NCI-H1930 (cell line): ENCODE measurements around the gene GTF2A1L.
"Not testable (repeated sequence)": the region's sequence is repeated elsewhere in the genome, so short reads cannot be mapped to it uniquely, and the experiment has no call there.

Experiments used
- DNase-seq, 2 experiments: peaks; one replicate each; lab custom pipeline; 2025; lab: John Stamatoyannopoulos, UW

Gene GTF2A1L

GRCh38 chr2:48607307-48608014 lies 10.2 kb upstream of the GTF2A1L start:
- DNase-seq = no peak

DNA sequence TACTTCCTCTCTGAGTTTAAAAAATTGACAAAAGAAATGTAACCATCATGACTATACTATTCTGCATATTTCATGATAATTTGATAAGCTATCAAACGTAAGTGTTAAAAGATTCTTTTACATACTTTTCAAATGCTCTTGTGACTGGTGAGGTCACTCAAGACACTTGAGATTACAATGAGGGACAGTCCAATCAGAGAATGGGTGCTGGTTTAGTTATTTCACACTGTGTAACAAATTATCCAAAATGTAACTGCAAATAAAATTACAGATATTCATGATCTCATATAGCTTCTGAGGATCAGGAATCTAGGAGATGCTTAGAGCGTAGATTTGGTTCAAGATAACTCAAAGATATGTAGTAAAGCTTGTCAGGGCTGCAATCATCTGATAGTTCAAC lies 4.4 kb upstream of the GTF2A1L start:
- DNase-seq = no peak

GRCh38 chr2:48614581-48614980 lies 3.1 kb upstream of the GTF2A1L start:
- DNase-seq = not testable (repeated sequence)

- DNase-seq = no peak
These were observed 1.9 kb downstream of the GTF2A1L start for GRCh38 chr2:48619526-48619925.

DNA sequence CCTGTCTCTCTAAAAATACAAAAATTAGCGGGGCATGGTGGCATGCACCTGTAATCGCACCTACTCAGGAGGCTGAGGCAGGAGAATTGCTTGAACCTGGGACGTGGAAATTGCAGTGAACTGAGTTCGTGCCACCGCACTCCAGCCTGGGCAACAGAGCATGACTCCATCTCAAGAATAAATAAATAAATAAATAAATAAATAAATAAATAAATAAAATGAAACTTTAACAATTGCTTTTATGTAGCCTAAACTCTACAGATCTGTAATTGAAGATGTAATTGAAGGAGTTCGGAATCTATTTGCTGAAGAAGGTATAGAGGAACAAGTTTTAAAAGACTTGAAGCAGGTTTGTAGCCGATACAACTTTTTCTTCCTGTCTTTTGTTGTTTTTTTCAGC lies 2.9 kb downstream of the GTF2A1L start:
- no peak for DNase-seq

DNA sequence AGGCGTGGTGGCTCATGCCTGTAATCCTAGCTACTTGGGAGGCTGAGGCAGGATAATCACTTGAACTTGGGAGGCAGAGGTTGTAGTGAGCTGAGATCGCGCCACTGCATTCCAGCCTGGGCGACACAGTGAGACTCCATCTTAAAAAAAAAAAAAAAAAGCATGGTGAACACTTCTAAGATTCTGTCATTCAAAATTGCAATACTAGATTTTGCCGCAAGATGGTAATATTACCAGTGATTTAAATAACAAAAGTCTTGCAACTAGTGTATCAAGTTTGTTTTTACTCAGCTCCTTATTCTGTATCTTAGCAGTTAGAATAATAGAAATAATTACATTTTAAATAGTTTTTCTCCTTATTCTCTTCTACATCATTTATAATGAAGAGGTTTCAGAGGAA lies 5.0 kb downstream of the GTF2A1L start:
- not testable (repeated sequence) for DNase-seq

GRCh38 chr2:48624696-48625095 lies 7.0 kb downstream of the GTF2A1L start:
- DNase-seq = no peak

- no peak for DNase-seq
These were observed 8.4 kb downstream of the GTF2A1L start for GRCh38 chr2:48626047-48626446.

GRCh38 chr2:48633143-48633542 lies 15.5 kb downstream of the GTF2A1L start:
- no peak for DNase-seq

GRCh38 chr2:48635786-48636185 lies 18.1 kb downstream of the GTF2A1L start:
- DNase-seq = no peak

- no peak for DNase-seq
These were observed 20.6 kb downstream of the GTF2A1L start for GRCh38 chr2:48638261-48638660.

DNA sequence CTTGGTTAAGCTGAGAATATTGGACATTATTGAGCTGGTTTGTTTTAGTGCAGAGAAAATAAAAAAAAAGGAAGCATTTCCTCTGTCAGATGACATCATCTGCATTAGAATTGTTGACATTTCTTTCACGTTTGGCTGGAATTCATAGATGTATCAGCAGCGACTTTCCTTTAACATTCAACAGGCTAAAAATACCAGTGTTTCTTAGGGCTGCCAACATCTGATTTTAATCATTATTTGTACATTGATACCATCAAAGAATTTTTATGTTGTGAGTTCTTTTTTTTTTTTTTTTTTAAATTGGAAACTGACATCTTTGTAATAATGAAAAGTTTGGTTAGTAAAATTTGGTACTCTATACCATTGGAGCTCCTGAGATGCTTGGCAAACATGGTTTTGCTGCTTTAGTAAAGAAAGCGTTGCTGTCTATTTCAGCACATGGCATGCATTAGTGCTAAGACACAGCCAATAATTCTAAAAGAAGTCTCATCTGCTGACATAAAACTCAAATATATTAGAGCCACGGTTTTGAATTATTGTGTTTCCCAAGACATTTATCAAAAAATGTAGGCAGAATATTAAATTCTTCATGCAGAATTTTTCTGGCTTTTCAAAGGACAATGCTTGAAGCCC lies 33.6 kb downstream of the GTF2A1L start:
- no peak for DNase-seq

GRCh38 chr2:48668992-48669391 lies 51.3 kb downstream of the GTF2A1L start:
- DNase-seq = no peak

DNA sequence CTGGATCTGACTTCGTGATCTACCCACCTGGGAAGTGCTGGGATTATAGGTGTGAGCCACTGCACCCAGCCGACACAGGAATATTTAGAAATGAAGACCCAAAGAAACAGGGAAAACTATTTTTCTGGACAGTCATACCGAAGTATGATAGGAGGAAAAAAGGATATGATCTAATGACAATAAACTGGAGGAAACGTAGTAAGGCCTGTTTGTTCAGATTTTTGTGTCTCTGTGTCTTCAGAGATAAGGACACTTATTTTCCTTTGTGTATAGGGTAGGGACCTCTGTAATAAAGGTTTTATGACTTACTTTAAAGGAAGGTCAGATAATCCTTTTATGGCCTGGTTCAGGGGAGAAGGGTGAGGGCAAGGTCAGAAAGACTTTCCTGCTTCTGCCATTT lies 55.9 kb downstream of the GTF2A1L start:
- no peak for DNase-seq

DNA sequence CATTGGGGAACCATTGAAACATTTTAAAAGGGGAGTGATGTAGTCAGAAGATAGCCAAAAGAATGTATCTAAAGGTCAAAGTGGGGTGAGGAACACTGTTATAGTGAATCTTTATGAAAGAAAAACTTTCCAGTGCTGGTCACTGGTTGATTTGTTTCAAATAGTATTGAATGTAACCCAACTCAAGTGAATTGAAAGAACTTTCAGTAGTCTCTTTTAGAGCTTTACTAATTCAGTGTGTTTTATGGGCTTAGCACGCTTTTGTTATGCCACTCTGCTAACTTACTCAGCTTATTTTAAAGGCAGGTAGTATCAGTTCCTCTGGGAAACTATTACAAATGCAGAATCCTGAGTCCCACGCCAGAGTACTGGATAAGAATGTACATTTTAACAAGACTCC lies 57.3 kb downstream of the GTF2A1L start:
- no peak for DNase-seq

- no peak for DNase-seq
These were observed 59.8 kb downstream of the GTF2A1L start for GRCh38 chr2:48677450-48677849.

- DNase-seq = no peak
These were observed 67.5 kb downstream of the GTF2A1L start for GRCh38 chr2:48685126-48685525.

- no peak for DNase-seq
These were observed 74.5 kb downstream of the GTF2A1L start for GRCh38 chr2:48691935-48692691.

DNA sequence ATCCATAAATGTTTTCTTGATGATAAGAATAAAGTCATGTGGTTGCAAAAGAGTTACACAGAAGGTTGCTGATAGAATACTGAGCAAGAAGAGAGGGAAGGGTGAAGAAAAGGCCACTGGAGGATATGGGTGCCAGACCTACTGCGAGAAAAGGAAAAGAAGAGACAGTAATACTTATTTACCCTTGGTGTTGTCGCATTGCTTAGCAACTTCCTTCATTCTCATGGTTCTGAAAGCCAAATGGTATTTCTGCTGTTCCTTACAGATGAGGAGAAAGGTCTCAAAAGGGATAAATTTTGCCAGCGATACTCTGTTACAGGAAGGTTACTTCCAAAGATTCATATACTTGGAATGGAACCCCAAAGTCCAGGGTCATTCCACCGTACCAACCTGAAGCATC lies 75.4 kb downstream of the GTF2A1L start:
- DNase-seq = no peak

DNA sequence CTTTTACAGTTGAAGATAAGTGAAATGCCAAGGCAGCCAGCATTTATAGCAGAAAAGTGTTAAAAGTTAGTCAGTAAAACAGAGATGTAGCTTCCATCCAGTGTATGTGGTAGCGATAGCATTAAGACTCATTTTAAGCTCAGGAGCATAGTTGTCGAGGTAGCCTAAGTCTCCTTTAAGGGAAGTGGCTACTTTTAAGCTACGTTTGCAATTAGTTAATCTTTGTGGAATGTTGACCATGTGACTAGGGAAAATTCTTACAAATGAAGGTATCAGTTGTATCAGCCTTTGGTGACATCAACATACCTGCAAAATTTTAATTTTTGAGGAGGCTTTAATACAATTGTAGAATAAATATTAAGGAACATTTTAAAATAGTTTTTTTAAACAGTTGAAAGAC lies 76.0 kb downstream of the GTF2A1L start:
- no peak for DNase-seq

DNA sequence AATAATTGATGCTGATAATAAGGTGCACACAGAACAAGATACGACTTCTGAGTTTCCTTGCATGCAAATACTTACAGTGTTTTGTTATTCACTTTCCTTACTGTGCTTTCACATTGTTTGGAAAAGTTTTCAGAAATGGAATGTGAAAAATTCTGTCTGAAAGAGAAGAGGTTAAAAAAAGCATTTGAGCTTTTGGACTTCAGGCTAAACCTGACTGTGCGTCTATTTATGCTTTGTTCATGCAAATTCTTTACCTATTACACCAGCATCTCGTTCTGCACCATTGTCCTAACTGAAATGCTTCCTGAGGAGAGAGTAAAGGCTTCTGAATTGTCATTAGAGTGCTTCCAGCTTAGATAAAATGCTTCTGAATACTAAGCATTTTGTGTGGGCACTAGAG lies 76.5 kb downstream of the GTF2A1L start:
- no peak for DNase-seq

DNA sequence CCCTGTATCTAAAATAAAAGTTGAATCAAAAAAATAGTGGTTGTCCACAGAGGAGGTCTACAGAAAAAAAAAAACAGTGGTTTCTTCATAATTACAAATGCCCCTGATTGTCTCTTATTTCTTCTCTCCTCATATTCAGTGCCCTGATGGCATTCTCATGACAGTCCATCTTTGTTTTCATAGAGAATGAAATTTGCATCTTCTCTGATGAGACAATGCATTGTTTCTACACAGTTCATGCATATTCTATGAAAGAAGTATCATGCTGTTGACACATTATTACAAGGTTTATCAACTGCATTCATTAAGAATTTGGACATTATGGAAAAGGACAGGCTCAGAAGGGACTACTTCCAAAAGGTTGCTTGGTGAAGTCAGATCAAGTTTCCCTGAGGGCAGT lies 78.3 kb downstream of the GTF2A1L start:
- no peak for DNase-seq

DNA sequence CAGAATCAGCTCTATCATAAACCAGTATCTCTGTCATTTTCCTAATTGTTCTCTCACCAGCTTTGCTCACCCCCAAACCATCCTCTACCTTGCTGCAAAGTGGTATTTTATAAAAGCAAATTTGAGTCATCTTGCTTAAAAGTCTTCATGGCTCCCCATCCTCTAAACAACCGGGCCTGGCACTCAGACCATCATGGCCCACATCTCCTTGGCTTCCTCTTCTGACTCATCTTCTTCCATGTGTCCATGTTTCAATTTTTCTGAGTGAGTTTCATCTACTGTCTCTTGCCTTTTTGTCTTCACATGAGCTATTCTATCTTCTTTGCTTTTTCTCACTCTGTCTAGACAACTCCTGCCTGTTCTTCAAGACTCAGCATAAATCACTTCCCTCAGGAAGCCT lies 79.2 kb downstream of the GTF2A1L start:
- no peak for DNase-seq
